ENCODE results near the gene ZNF550.

ZNF550 gene

DNA sequence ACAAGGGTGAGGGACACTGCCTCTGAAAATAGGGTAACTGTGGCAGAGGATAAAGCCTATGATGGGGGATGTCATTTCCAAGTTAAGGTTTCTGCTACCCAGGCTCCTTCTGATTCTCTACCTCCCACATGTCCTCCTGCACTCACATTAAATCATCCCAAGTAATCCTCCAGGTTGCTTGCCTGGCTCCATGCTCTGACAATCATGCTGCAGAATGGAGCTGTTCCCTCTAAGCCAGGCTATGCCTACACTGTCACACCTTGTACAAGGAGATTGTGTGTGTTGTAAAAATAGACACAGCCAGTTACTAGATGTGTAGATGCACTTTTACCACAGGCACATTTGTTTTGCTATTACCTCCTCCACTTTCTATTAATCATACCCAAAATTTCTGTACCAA, 11.0 kb upstream of the ZNF550 start:
- peaks cover 48% of the 10 kb centered on the region for H3K36me3 ChIP-seq (ENCODE audit: insufficient read depth, low read length)

GRCh38 chr19:57566396-57567265, 7.0 kb upstream of the ZNF550 start:
- Histone ChIP-seq H3K27ac (ENCODE audit: low read depth, low read length) (no peak overlapping the region), H3K4me1 (ENCODE audit: insufficient read depth, low read length) (no peaks in the 10 kb centered on the region), H3K27me3 (ENCODE audit: insufficient read depth, low read length) (no peaks in the 10 kb centered on the region), H3K9ac (ENCODE audit: low read depth, low read length) (no peak overlapping the region), H3K4me3 (ENCODE audit: low read length) (no peak overlapping the region), H3K36me3 (ENCODE audit: insufficient read depth, low read length) (peaks cover 8% of the 10 kb centered on the region), H3K9me3 (ENCODE audit: insufficient read depth, low read depth, low read length) (peaks cover 92% of the 10 kb centered on the region)
- 65% methylated on average over 6 of the region's 7 CpGs for WGBS

More for the DNA sequence above, 11.0 kb upstream of the ZNF550 start:
- H3K27me3 ChIP-seq (ENCODE audit: insufficient read depth, low read length): no peaks in the 10 kb centered on the region
- no peak overlapping the region for H3K27ac ChIP-seq (ENCODE audit: low read depth, low read length)
- no peak overlapping the region for H3K4me3 ChIP-seq (ENCODE audit: low read length)
- no peak overlapping the region for H3K9ac ChIP-seq (ENCODE audit: low read depth, low read length)
- no peaks in the 10 kb centered on the region for H3K4me1 ChIP-seq (ENCODE audit: insufficient read depth, low read length)
- H3K9me3 ChIP-seq (ENCODE audit: insufficient read depth, low read depth, low read length): peaks cover 92% of the 10 kb centered on the region

DNA sequence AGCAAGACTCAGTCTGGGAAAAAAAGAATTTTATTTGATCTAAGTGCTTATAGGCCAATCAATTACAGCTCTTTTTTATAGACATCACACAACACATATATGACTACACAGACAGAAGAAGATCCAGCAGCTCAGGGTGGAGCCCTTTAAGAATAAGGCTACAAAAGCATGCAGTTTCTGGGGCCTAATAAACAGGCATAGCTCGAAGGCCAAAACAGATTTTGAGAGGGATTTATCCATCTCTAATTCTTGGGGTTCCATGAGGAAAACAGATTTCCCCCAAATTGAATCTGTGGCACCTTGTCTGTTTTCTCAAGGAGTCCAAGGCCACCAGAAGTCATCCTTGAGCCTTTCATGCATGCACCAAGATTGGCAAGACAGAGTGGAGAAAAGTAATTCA, 3.9 kb upstream of the ZNF550 start:
- Histone ChIP-seq H3K9me3 (ENCODE audit: insufficient read depth, low read depth, low read length) (peaks cover 84% of the 10 kb centered on the region), H3K27ac (ENCODE audit: low read depth, low read length) (no peak overlapping the region), H3K4me3 (ENCODE audit: low read length) (no peak overlapping the region), H3K4me1 (ENCODE audit: insufficient read depth, low read length) (no peaks in the 10 kb centered on the region), H3K27me3 (ENCODE audit: insufficient read depth, low read length) (no peaks in the 10 kb centered on the region), H3K9ac (ENCODE audit: low read depth, low read length) (no peak overlapping the region), H3K36me3 (ENCODE audit: insufficient read depth, low read length) (no peaks in the 10 kb centered on the region)
- WGBS: 46% methylated on average over 1 of the region's 1 CpG

- H3K4me3 ChIP-seq (ENCODE audit: low read length): peak overlapping the region; percentile 99
- H3K4me1 ChIP-seq (ENCODE audit: insufficient read depth, low read length): no peaks in the 10 kb centered on the region
- no peak overlapping the region for H3K9ac ChIP-seq (ENCODE audit: low read depth, low read length)
- H3K9me3 ChIP-seq (ENCODE audit: insufficient read depth, low read depth, low read length): peaks cover 52% of the 10 kb centered on the region
- peaks cover 14% of the 10 kb centered on the region for H3K36me3 ChIP-seq (ENCODE audit: insufficient read depth, low read length)
- WGBS: 88% methylated on average over 23 of the region's 23 CpGs
- no peak overlapping the region for H3K27ac ChIP-seq (ENCODE audit: low read depth, low read length)
- no peaks in the 10 kb centered on the region for H3K27me3 ChIP-seq (ENCODE audit: insufficient read depth, low read length)
These were observed 407 bp upstream of the ZNF550 start for GRCh38 chr19:57560049-57560491.

- WGBS: 3% methylated on average over 22 of the region's 22 CpGs
- H3K4me3 ChIP-seq (ENCODE audit: low read length): peak overlapping the region; percentile 99
- peaks cover 25% of the 10 kb centered on the region for H3K36me3 ChIP-seq (ENCODE audit: insufficient read depth, low read length)
- H3K4me1 ChIP-seq (ENCODE audit: insufficient read depth, low read length): no peaks in the 10 kb centered on the region
- H3K27ac ChIP-seq (ENCODE audit: low read depth, low read length): 0 out of 2 replicates have a peak overlapping the region, but pooled peaks have one; percentile 52
- H3K9me3 ChIP-seq (ENCODE audit: insufficient read depth, low read depth, low read length): peaks cover 41% of the 10 kb centered on the region
- peak overlapping the region; percentile 91 for H3K9ac ChIP-seq (ENCODE audit: low read depth, low read length)
- H3K27me3 ChIP-seq (ENCODE audit: insufficient read depth, low read length): no peaks in the 10 kb centered on the region
These were observed 657 bp downstream of the ZNF550 start for GRCh38 chr19:57559008-57559403.

- H3K36me3 ChIP-seq (ENCODE audit: insufficient read depth, low read length): peaks cover 29% of the 10 kb centered on the region
- H3K9ac ChIP-seq (ENCODE audit: low read depth, low read length): peak overlapping the region; percentile 91
- peak overlapping the region; percentile 99 for H3K4me3 ChIP-seq (ENCODE audit: low read length)
- H3K4me1 ChIP-seq (ENCODE audit: insufficient read depth, low read length): no peaks in the 10 kb centered on the region
- WGBS: 60% methylated on average over 6 of the region's 6 CpGs
- H3K27me3 ChIP-seq (ENCODE audit: insufficient read depth, low read length): no peaks in the 10 kb centered on the region
- no peak overlapping the region for H3K27ac ChIP-seq (ENCODE audit: low read depth, low read length)
- H3K9me3 ChIP-seq (ENCODE audit: insufficient read depth, low read depth, low read length): peaks cover 36% of the 10 kb centered on the region
These were observed 1.1 kb downstream of the ZNF550 start for GRCh38 chr19:57558525-57558924.

DNA sequence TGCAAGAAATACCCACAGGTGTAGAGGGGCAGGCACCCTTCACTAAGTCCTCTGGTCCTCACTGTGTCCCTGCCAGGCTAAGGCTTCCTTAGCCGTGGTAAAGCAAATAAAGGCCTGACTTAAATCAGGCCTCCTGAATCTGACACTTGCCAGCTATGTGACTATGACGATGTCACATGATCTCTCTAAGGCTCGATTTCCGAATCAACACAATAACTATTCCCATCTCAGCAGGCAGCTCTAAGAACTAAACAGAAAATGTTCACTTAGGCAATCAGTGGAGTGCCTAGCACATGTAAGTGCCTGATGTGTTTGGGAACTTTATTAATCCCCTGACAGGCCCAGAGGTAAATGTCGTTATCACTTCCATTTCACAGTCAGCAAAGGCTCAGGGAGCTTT, 2.0 kb downstream of the ZNF550 start:
- 0 out of 2 replicates have a peak overlapping the region, but pooled peaks have one; percentile 99 for H3K4me3 ChIP-seq (ENCODE audit: low read length)
- no peaks in the 10 kb centered on the region for H3K27me3 ChIP-seq (ENCODE audit: insufficient read depth, low read length)
- H3K4me1 ChIP-seq (ENCODE audit: insufficient read depth, low read length): no peaks in the 10 kb centered on the region
- H3K9ac ChIP-seq (ENCODE audit: low read depth, low read length): no peak overlapping the region
- 91% methylated on average over 5 of the region's 5 CpGs for WGBS
- peaks cover 28% of the 10 kb centered on the region for H3K9me3 ChIP-seq (ENCODE audit: insufficient read depth, low read depth, low read length)
- no peak overlapping the region for H3K27ac ChIP-seq (ENCODE audit: low read depth, low read length)
- peaks cover 38% of the 10 kb centered on the region for H3K36me3 ChIP-seq (ENCODE audit: insufficient read depth, low read length)

- peaks cover 11% of the 10 kb centered on the region for H3K9me3 ChIP-seq (ENCODE audit: insufficient read depth, low read depth, low read length)
- H3K4me3 ChIP-seq (ENCODE audit: low read length): no peak overlapping the region
- H3K9ac ChIP-seq (ENCODE audit: low read depth, low read length): no peak overlapping the region
- no peaks in the 10 kb centered on the region for H3K27me3 ChIP-seq (ENCODE audit: insufficient read depth, low read length)
- H3K4me1 ChIP-seq (ENCODE audit: insufficient read depth, low read length): no peaks in the 10 kb centered on the region
- WGBS: 94% methylated on average over 2 of the region's 2 CpGs
- H3K27ac ChIP-seq (ENCODE audit: low read depth, low read length): no peak overlapping the region
- H3K36me3 ChIP-seq (ENCODE audit: insufficient read depth, low read length): peaks cover 89% of the 10 kb centered on the region
These were observed 7.2 kb downstream of the ZNF550 start for GRCh38 chr19:57552432-57552831.

- 97% methylated on average over 1 of the region's 1 CpG for WGBS
- H3K27me3 ChIP-seq (ENCODE audit: insufficient read depth, low read length): no peaks in the 10 kb centered on the region
- no peaks in the 10 kb centered on the region for H3K4me1 ChIP-seq (ENCODE audit: insufficient read depth, low read length)
- no peak overlapping the region for H3K4me3 ChIP-seq (ENCODE audit: low read length)
- no peak overlapping the region for H3K9ac ChIP-seq (ENCODE audit: low read depth, low read length)
- H3K36me3 ChIP-seq (ENCODE audit: insufficient read depth, low read length): peaks cover 98% of the 10 kb centered on the region
- H3K9me3 ChIP-seq (ENCODE audit: insufficient read depth, low read depth, low read length): peaks cover 54% of the 10 kb centered on the region
- H3K27ac ChIP-seq (ENCODE audit: low read depth, low read length): no peak overlapping the region
These were observed 13.2 kb downstream of the ZNF550 start for GRCh38 chr19:57546513-57546912.

DNA sequence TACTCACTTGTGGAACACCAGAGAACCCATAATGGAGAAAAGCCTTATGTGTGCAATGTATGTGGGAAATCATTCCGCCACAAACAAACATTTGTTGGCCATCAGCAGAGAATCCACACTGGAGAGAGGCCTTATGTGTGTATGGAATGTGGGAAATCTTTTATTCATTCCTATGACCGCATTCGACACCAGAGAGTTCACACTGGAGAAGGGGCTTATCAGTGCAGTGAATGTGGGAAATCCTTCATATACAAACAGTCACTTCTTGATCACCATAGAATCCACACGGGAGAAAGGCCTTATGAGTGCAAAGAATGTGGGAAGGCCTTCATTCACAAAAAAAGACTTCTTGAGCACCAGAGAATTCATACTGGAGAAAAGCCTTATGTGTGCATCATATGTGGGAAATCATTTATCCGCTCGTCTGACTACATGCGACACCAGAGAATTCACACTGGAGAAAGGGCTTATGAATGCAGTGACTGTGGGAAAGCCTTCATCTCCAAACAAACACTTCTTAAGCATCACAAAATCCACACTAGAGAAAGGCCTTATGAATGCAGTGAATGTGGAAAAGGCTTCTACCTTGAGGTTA, 21.6 kb downstream of the ZNF550 start:
- Histone ChIP-seq H3K4me3 (ENCODE audit: low read length) (no peak overlapping the region), H3K4me1 (ENCODE audit: insufficient read depth, low read length) (no peaks in the 10 kb centered on the region), H3K9me3 (ENCODE audit: insufficient read depth, low read depth, low read length) (peaks cover 78% of the 10 kb centered on the region), H3K27ac (ENCODE audit: low read depth, low read length) (no peak overlapping the region), H3K27me3 (ENCODE audit: insufficient read depth, low read length) (no peaks in the 10 kb centered on the region), H3K36me3 (ENCODE audit: insufficient read depth, low read length) (peaks cover 94% of the 10 kb centered on the region), H3K9ac (ENCODE audit: low read depth, low read length) (no peak overlapping the region)
- 100% methylated on average over 5 of the region's 7 CpGs for WGBS

DNA sequence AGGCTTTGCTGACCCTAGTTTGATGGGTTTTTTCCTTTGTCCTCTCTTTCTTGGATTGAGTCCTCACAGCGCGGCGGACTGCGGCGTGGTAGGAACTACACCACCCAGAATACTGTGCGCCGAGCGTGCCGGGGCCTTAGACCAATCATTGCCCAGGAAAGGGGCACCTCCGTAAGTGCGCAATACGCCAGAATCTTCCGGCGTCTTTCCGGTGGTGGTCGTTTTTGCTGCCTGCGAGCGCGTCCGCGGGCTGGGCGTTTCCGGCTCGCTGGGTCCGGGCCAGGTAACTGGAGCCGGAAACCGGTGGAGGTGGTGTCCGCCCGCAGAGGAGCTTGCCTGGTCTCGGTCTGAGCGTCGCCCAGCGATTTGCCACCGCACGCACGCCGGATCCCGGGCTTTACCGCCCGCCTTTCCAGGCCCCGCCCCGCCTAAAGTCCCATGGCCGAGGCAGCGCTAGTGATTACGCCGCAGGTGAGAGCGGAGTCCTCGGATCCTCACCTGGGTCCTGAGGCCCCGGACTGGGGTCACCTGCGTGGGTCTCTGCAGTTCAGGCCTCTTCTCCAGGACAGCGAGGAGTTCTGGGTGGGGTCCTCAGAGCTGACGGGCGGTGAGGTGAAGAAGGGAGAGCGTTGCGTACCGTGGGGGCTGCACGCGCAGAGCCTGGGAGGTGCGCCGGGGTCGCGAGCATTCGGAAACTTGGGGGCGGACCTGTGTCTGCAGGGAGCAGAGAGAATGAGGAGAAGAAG, 32.4 kb downstream of the ZNF550 start, which contains the start of gene ZNF549:
Gene ZNF549 (plus strand): TSS at position 221 of the 746 bp plus-strand sequence. CDS start 218 bp downstream, at position 439.
- Histone ChIP-seq H3K36me3 (ENCODE audit: insufficient read depth, low read length) (peaks cover 18% of the 10 kb centered on the region), H3K27me3 (ENCODE audit: insufficient read depth, low read length) (no peaks in the 10 kb centered on the region), H3K4me1 (ENCODE audit: insufficient read depth, low read length) (peaks cover 6% of the 10 kb centered on the region; the same call in 1 of the 2 replicates), H3K4me3 (ENCODE audit: low read length) (peak within 1 kb of the TSS; percentile 88), H3K9me3 (ENCODE audit: insufficient read depth, low read depth, low read length) (peaks cover 8% of the 10 kb centered on the region; the same call in 1 of the 2 replicates), H3K9ac (ENCODE audit: low read depth, low read length) (peak within 1 kb of the TSS; percentile 85), H3K27ac (ENCODE audit: low read depth, low read length) (peak within 1 kb of the TSS; percentile 93)
- WGBS: under 1% methylated on average over 64 of the region's 64 CpGs
